ENCODE data around the gene MAU2. TPM values are rescaled to one million over a fixed set of nuclear protein-coding genes. Genes with fewer than 3 reads are reported as not detected.

MAU2 gene
- total and polyA plus RNA-seq, 4 donors, result 28.0 to 78.8 (median 47.1) TPM

GRCh38 chr19:19341026-19341425 is 20.4 kb downstream of the MAU2 start:
- Histone ChIP-seq H3K9me3 (ENCODE audit: control insufficient read depth, insufficient read depth, low read length) (no peaks in the 10 kb centered on the region), H3K36me3 (ENCODE audit: control insufficient read depth, insufficient read depth, low read length) (peaks cover 95% of the 10 kb centered on the region), H3K27ac (ENCODE audit: low read depth, low read length) (no peak overlapping the region), H3K4me3 (ENCODE audit: low read depth, low read length) (no peak overlapping the region), H3K27me3 (ENCODE audit: control insufficient read depth, insufficient read depth, low read length) (no peaks in the 10 kb centered on the region), H3K4me1 (ENCODE audit: control insufficient read depth, insufficient read depth, low read length) (no peaks in the 10 kb centered on the region)
- WGBS (ENCODE audit: insufficient coverage), result 93% methylated on average over 11 of the region's 11 CpGs
- DNase-seq (ENCODE audit: low read depth in 4 of 6, low spot score in 6 of 6), result no peak

- 56% methylated on average over 28 of the region's 28 CpGs for WGBS (ENCODE audit: insufficient coverage)
- H3K27me3 ChIP-seq (ENCODE audit: control insufficient read depth, insufficient read depth, low read length), result no peaks in the 10 kb centered on the region
Measured at GRCh38 chr19:19342086-19343015, 21.7 kb downstream of the MAU2 start.

GRCh38 chr19:19343016-19343362 is 22.4 kb downstream of the MAU2 start:
- H3K36me3 ChIP-seq (ENCODE audit: control insufficient read depth, insufficient read depth, low read length), result peaks cover 96% of the 10 kb centered on the region
- no peaks in the 10 kb centered on the region for H3K4me1 ChIP-seq (ENCODE audit: control insufficient read depth, insufficient read depth, low read length)
- 62% methylated on average over 6 of the region's 7 CpGs for WGBS (ENCODE audit: insufficient coverage)
- H3K27me3 ChIP-seq (ENCODE audit: control insufficient read depth, insufficient read depth, low read length), result no peaks in the 10 kb centered on the region
- H3K9me3 ChIP-seq (ENCODE audit: control insufficient read depth, insufficient read depth, low read length), result no peaks in the 10 kb centered on the region
- no peak for DNase-seq (ENCODE audit: low read depth in 4 of 6, low spot score in 6 of 6)
- H3K27ac ChIP-seq (ENCODE audit: low read depth, low read length), result no peak overlapping the region
- no peak overlapping the region for H3K4me3 ChIP-seq (ENCODE audit: low read depth, low read length)

More at GRCh38 chr19:19342086-19343015, 21.7 kb downstream of the MAU2 start:
- Histone ChIP-seq H3K36me3 (ENCODE audit: control insufficient read depth, insufficient read depth, low read length) (peaks cover 96% of the 10 kb centered on the region), H3K9me3 (ENCODE audit: control insufficient read depth, insufficient read depth, low read length) (no peaks in the 10 kb centered on the region), H3K4me3 (ENCODE audit: low read depth, low read length) (no peak overlapping the region), H3K4me1 (ENCODE audit: control insufficient read depth, insufficient read depth, low read length) (no peaks in the 10 kb centered on the region), H3K27ac (ENCODE audit: low read depth, low read length) (no peak overlapping the region)
- peak in 4 of 6 donors; percentile 9 to 59 (median 36) for DNase-seq (ENCODE audit: low read depth in 4 of 6, low spot score in 6 of 6)

GRCh38 chr19:19343762-19344161 is 23.1 kb downstream of the MAU2 start:
- no peaks in the 10 kb centered on the region for H3K4me1 ChIP-seq (ENCODE audit: control insufficient read depth, insufficient read depth, low read length)
- no peak for DNase-seq (ENCODE audit: low read depth in 4 of 6, low spot score in 6 of 6)
- no peak overlapping the region for H3K4me3 ChIP-seq (ENCODE audit: low read depth, low read length)
- 91% methylated on average over 12 of the region's 14 CpGs for WGBS (ENCODE audit: insufficient coverage)
- peaks cover 96% of the 10 kb centered on the region for H3K36me3 ChIP-seq (ENCODE audit: control insufficient read depth, insufficient read depth, low read length)
- no peaks in the 10 kb centered on the region for H3K27me3 ChIP-seq (ENCODE audit: control insufficient read depth, insufficient read depth, low read length)
- H3K9me3 ChIP-seq (ENCODE audit: control insufficient read depth, insufficient read depth, low read length), result no peaks in the 10 kb centered on the region
- H3K27ac ChIP-seq (ENCODE audit: low read depth, low read length), result no peak overlapping the region

GRCh38 chr19:19345232-19345631 is 24.6 kb downstream of the MAU2 start:
- H3K36me3 ChIP-seq (ENCODE audit: control insufficient read depth, insufficient read depth, low read length), result peaks cover 97% of the 10 kb centered on the region
- no peak for DNase-seq (ENCODE audit: low read depth in 4 of 6, low spot score in 6 of 6)
- no peaks in the 10 kb centered on the region for H3K4me1 ChIP-seq (ENCODE audit: control insufficient read depth, insufficient read depth, low read length)
- no peak overlapping the region for H3K4me3 ChIP-seq (ENCODE audit: low read depth, low read length)
- H3K9me3 ChIP-seq (ENCODE audit: control insufficient read depth, insufficient read depth, low read length), result no peaks in the 10 kb centered on the region
- no peaks in the 10 kb centered on the region for H3K27me3 ChIP-seq (ENCODE audit: control insufficient read depth, insufficient read depth, low read length)
- WGBS (ENCODE audit: insufficient coverage), result 95% methylated on average over 21 of the region's 21 CpGs
- H3K27ac ChIP-seq (ENCODE audit: low read depth, low read length), result no peak overlapping the region

- Histone ChIP-seq H3K27ac (ENCODE audit: low read depth, low read length) (no peak overlapping the region), H3K4me1 (ENCODE audit: control insufficient read depth, insufficient read depth, low read length) (no peaks in the 10 kb centered on the region), H3K9me3 (ENCODE audit: control insufficient read depth, insufficient read depth, low read length) (no peaks in the 10 kb centered on the region), H3K27me3 (ENCODE audit: control insufficient read depth, insufficient read depth, low read length) (no peaks in the 10 kb centered on the region), H3K36me3 (ENCODE audit: control insufficient read depth, insufficient read depth, low read length) (peaks cover 98% of the 10 kb centered on the region), H3K4me3 (ENCODE audit: low read depth, low read length) (no peak overlapping the region)
- no peak for DNase-seq (ENCODE audit: low read depth in 4 of 6, low spot score in 6 of 6)
- 94% methylated on average over 11 of the region's 11 CpGs for WGBS (ENCODE audit: insufficient coverage)
Measured at GRCh38 chr19:19345970-19346369, 25.3 kb downstream of the MAU2 start.

GRCh38 chr19:19347401-19348110 is 26.9 kb downstream of the MAU2 start:
- Histone ChIP-seq H3K4me1 (ENCODE audit: control insufficient read depth, insufficient read depth, low read length) (no peaks in the 10 kb centered on the region), H3K27ac (ENCODE audit: low read depth, low read length) (no peak overlapping the region), H3K36me3 (ENCODE audit: control insufficient read depth, insufficient read depth, low read length) (peaks cover 97% of the 10 kb centered on the region), H3K4me3 (ENCODE audit: low read depth, low read length) (no peak overlapping the region), H3K9me3 (ENCODE audit: control insufficient read depth, insufficient read depth, low read length) (no peaks in the 10 kb centered on the region), H3K27me3 (ENCODE audit: control insufficient read depth, insufficient read depth, low read length) (no peaks in the 10 kb centered on the region)
- 96% methylated on average over 8 of the region's 10 CpGs for whole genome bisulfite sequencing (ENCODE audit: insufficient coverage)
- no peak for DNase-seq (ENCODE audit: low read depth in 4 of 6, low spot score in 6 of 6)

GRCh38 chr19:19348266-19348665 is 27.6 kb downstream of the MAU2 start:
- 86% methylated on average over 4 of the region's 9 CpGs for WGBS (ENCODE audit: insufficient coverage)
- no peak for DNase-seq (ENCODE audit: low read depth in 4 of 6, low spot score in 6 of 6)
- Histone ChIP-seq H3K4me1 (ENCODE audit: control insufficient read depth, insufficient read depth, low read length) (no peaks in the 10 kb centered on the region), H3K9me3 (ENCODE audit: control insufficient read depth, insufficient read depth, low read length) (no peaks in the 10 kb centered on the region), H3K36me3 (ENCODE audit: control insufficient read depth, insufficient read depth, low read length) (peaks cover 98% of the 10 kb centered on the region), H3K4me3 (ENCODE audit: low read depth, low read length) (no peak overlapping the region), H3K27me3 (ENCODE audit: control insufficient read depth, insufficient read depth, low read length) (no peaks in the 10 kb centered on the region), H3K27ac (ENCODE audit: low read depth, low read length) (no peak overlapping the region)

- no peaks in the 10 kb centered on the region for H3K4me1 ChIP-seq (ENCODE audit: control insufficient read depth, insufficient read depth, low read length)
- no peak for DNase-seq (ENCODE audit: low read depth in 4 of 6, low spot score in 6 of 6)
- no peak overlapping the region for H3K4me3 ChIP-seq (ENCODE audit: low read depth, low read length)
- no peaks in the 10 kb centered on the region for H3K27me3 ChIP-seq (ENCODE audit: control insufficient read depth, insufficient read depth, low read length)
- peaks cover 98% of the 10 kb centered on the region for H3K36me3 ChIP-seq (ENCODE audit: control insufficient read depth, insufficient read depth, low read length)
- H3K27ac ChIP-seq (ENCODE audit: low read depth, low read length), result no peak overlapping the region
- WGBS (ENCODE audit: insufficient coverage), result 94% methylated on average over 7 of the region's 7 CpGs
- H3K9me3 ChIP-seq (ENCODE audit: control insufficient read depth, insufficient read depth, low read length), result no peaks in the 10 kb centered on the region
Measured at GRCh38 chr19:19349365-19349764, 28.7 kb downstream of the MAU2 start.

All from spinal cord (tissue), 10 donors.